HG03565 (cell line): Measurements from ENCODE around the gene SIAH2.
"Not testable (repeated sequence)": the region's sequence is repeated elsewhere in the genome, so short reads cannot be mapped to it uniquely, and the experiment has no call there.

ENCODE experiments used
- ATAC-seq: cut with Tn5 transposase; IDR thresholded peaks from one replicate; pipeline ENCODE4 v1.9.1; 2021; ENCODE audit warnings: mild to moderate bottlenecking, moderate library complexity; ENCODE audit not compliant: unreplicated experiment

The SIAH2 gene

GRCh38 chr3:150763122-150763840, at the start of gene SIAH2:
Gene SIAH2 (minus strand): TSS chr3:150763169. CDS start chr3:150762849, 320 bp downstream.
- ATAC-seq, result peak; percentile 37

GRCh38 chr3:150811984-150812383, 49.0 kb upstream of the SIAH2 start:
- ATAC-seq, result no peak

GRCh38 chr3:150810641-150811040, 47.7 kb upstream of the SIAH2 start:
- ATAC-seq, result no peak

GRCh38 chr3:150806185-150806835, 43.3 kb upstream of the SIAH2 start:
- no peak for ATAC-seq

GRCh38 chr3:150805354-150805753, 42.4 kb upstream of the SIAH2 start:
- ATAC-seq, result no peak

- ATAC-seq, result no peak
These were observed 40.5 kb upstream of the SIAH2 start for GRCh38 chr3:150803440-150803985.

- ATAC-seq, result no peak
These were observed 37.8 kb upstream of the SIAH2 start for GRCh38 chr3:150800722-150801121.

- ATAC-seq, result no peak
These were observed 35.2 kb upstream of the SIAH2 start for GRCh38 chr3:150798122-150798618.

GRCh38 chr3:150797155-150797554, 34.2 kb upstream of the SIAH2 start:
- no peak for ATAC-seq

GRCh38 chr3:150796527-150796926, 33.6 kb upstream of the SIAH2 start:
- ATAC-seq, result not testable (repeated sequence)

GRCh38 chr3:150793641-150794040, 30.7 kb upstream of the SIAH2 start:
- ATAC-seq, result no peak

GRCh38 chr3:150790629-150791028, 27.7 kb upstream of the SIAH2 start:
- ATAC-seq, result no peak

- no peak for ATAC-seq
These were observed 26.5 kb upstream of the SIAH2 start for GRCh38 chr3:150789451-150789850.

GRCh38 chr3:150787741-150788370, 24.9 kb upstream of the SIAH2 start:
- peak; percentile 33 for ATAC-seq

- no peak for ATAC-seq
These were observed 23.8 kb upstream of the SIAH2 start for GRCh38 chr3:150786791-150787190.

- ATAC-seq, result no peak
These were observed 21.8 kb upstream of the SIAH2 start for GRCh38 chr3:150784747-150785125.

- ATAC-seq, result peak; percentile 75
These were observed 21.2 kb upstream of the SIAH2 start for GRCh38 chr3:150783920-150784746.

GRCh38 chr3:150783316-150783715, 20.3 kb upstream of the SIAH2 start:
- ATAC-seq, result no peak

GRCh38 chr3:150779402-150779858, 16.5 kb upstream of the SIAH2 start:
- ATAC-seq, result no peak

- ATAC-seq, result no peak
These were observed 15.9 kb upstream of the SIAH2 start for GRCh38 chr3:150778793-150779401.
